Thoracic aorta (tissue), 2 donors: ENCODE measurements around the gene N4BP2L2. TPM values are rescaled to one million over a fixed set of nuclear protein-coding genes. Genes with fewer than 3 reads are reported as not detected.
A peak's percentile ranks its signal among the peaks of the same experiment; 100 is the strongest.

Experiments
- ATAC-seq: fragments of 150-250 bp; one replicate; pipeline ENCODE4 v1.8.0; 2017; ENCODE audit warnings: low read depth; ENCODE audit not compliant: insufficient number of reproducible peaks, low FRiP score
- DNase-seq: peaks from one replicate; pipeline ENCODE4 v3.0.0-alpha.2; 2020; ENCODE audit warnings: low spot score
- H3K27ac ChIP-seq, 2 donors: fragments of 200-600 bp; sonication (generic); 1 replicate in 1 of 2; 2 replicates in 1 of 2; pipeline ENCODE4 v1.5.1; 2016; ENCODE audit warnings: mild to moderate bottlenecking in 2 of 2, moderate library complexity in 2 of 2
- H3K27me3 ChIP-seq: fragments of 200-600 bp; sonication (generic); replicated peaks from 2 replicates; pipeline ENCODE4 v1.6.0; 2016; ENCODE audit warnings: mild to moderate bottlenecking; ENCODE audit not compliant: insufficient read depth
- H3K36me3 ChIP-seq: fragments of 200-600 bp; sonication (generic); one replicate; pipeline ENCODE4 v1.5.1; 2016
- H3K4me1 ChIP-seq, 2 donors: fragments of 200-600 bp; sonication (generic); 1 replicate in 1 of 2; 2 replicates in 1 of 2; pipeline versions ENCODE4 v1.5.1 to v1.6.0; 2016; ENCODE audit warnings: low read depth in 2 of 2, mild to moderate bottlenecking in 1 of 2; ENCODE audit not compliant: control insufficient read depth in 1 of 2
- H3K4me3 ChIP-seq: fragments of 200-600 bp; sonication (generic); 2 replicates; pipeline ENCODE4 v1.5.1; 2016; ENCODE audit warnings: mild to moderate bottlenecking
- H3K9me3 ChIP-seq: fragments of 200-600 bp; sonication (generic); 2 replicates; pipeline ENCODE4 v1.5.1; 2016
- CTCF ChIP-seq: fragments of 200-600 bp; sonication (generic); IDR thresholded peaks from one replicate; pipeline ENCODE4 v1.5.1; 2019; ENCODE audit warnings: antibody characterized with exemption
- total RNA-seq, 2 donors: library from RNA; depleted of rRNA; stranded (reverse); fragments of >200 nt; gene quantifications; one replicate each; pipeline versions ENCODE4 v1.1.0 to v1.2.3, GENCODE V29; 2016

N4BP2L2 gene
- total RNA-seq, 2 donors from 2014 or later: 135 to 251 TPM

GRCh38 chr13:32530841-32531253 is 7.7 kb downstream of the N4BP2L2 start:
- DNase-seq (no peak), ATAC-seq (no peak)
- TF ChIP-seq CTCF: no peak
- Histone ChIP-seq H3K4me1 (peaks cover 58 to 84% of the 10 kb centered on the region in 2 donors), H3K27me3 (no peaks in the 10 kb centered on the region), H3K36me3 (no peaks in the 10 kb centered on the region), H3K9me3 (no peaks in the 10 kb centered on the region), H3K4me3 (peak overlapping the region; percentile 40), H3K27ac (peak overlapping the region in 1 of 2 donors; percentile 15)

- Histone ChIP-seq H3K4me1 (peaks cover 38 to 68% of the 10 kb centered on the region in 2 donors), H3K9me3 (no peaks in the 10 kb centered on the region), H3K4me3 (no peak overlapping the region), H3K27ac (no peak overlapping the region), H3K36me3 (no peaks in the 10 kb centered on the region), H3K27me3 (no peaks in the 10 kb centered on the region)
- TF ChIP-seq CTCF: no peak
- ATAC-seq (no peak), DNase-seq (no peak)
Measured at GRCh38 chr13:32528358-32528757, 10.2 kb downstream of the N4BP2L2 start.

- ATAC-seq (no peak), DNase-seq (no peak)
- Histone ChIP-seq H3K36me3 (no peaks in the 10 kb centered on the region), H3K4me3 (no peak overlapping the region), H3K27me3 (no peaks in the 10 kb centered on the region), H3K4me1 (peaks cover 29 to 56% of the 10 kb centered on the region in 2 donors), H3K27ac (no peak overlapping the region), H3K9me3 (no peaks in the 10 kb centered on the region)
- TF ChIP-seq CTCF: no peak
Measured at GRCh38 chr13:32527151-32527550, 11.4 kb downstream of the N4BP2L2 start.

- Histone ChIP-seq H3K27ac (no peak overlapping the region), H3K4me3 (no peak overlapping the region), H3K9me3 (no peaks in the 10 kb centered on the region), H3K4me1 (peaks cover 15 to 42% of the 10 kb centered on the region in 2 donors), H3K27me3 (no peaks in the 10 kb centered on the region), H3K36me3 (peaks cover 3% of the 10 kb centered on the region)
- TF ChIP-seq CTCF: no peak
- DNase-seq: no peak
- ATAC-seq: no peak
Measured at GRCh38 chr13:32525766-32526165, 12.8 kb downstream of the N4BP2L2 start.

GRCh38 chr13:32515246-32515645 is 23.3 kb downstream of the N4BP2L2 start:
- no peaks in the 10 kb centered on the region for H3K4me1 ChIP-seq
- no peak overlapping the region for H3K4me3 ChIP-seq
- no peaks in the 10 kb centered on the region for H3K9me3 ChIP-seq

More at GRCh38 chr13:32515246-32515645, 23.3 kb downstream of the N4BP2L2 start:
- no peaks in the 10 kb centered on the region for H3K27me3 ChIP-seq
- no peak overlapping the region for H3K27ac ChIP-seq
- ATAC-seq (no peak), DNase-seq (no peak)
- H3K36me3 ChIP-seq: peaks cover 11% of the 10 kb centered on the region
- no peak for TF ChIP-seq CTCF
